HUES48 (cell line): ENCODE measurements around the gene KEL.

Source experiments
- H3K27ac ChIP-seq: one replicate; pipeline ENCODE4 v1.7.0; 2013; ENCODE audit warnings: low read depth, low read length, inconsistent platforms
- H3K27me3 ChIP-seq: 2 replicates; pipeline ENCODE4 v1.6.1; 2013; ENCODE audit warnings: mild to moderate bottlenecking, low read length; ENCODE audit not compliant: control insufficient read depth, insufficient read depth
- H3K36me3 ChIP-seq: 2 replicates; pipeline ENCODE4 v1.6.1; 2013; ENCODE audit warnings: low read length; ENCODE audit not compliant: control insufficient read depth, insufficient read depth
- H3K4me1 ChIP-seq: 2 replicates; pipeline ENCODE4 v1.6.1; 2013; ENCODE audit warnings: mild to moderate bottlenecking, low read length; ENCODE audit not compliant: control insufficient read depth, insufficient read depth
- H3K4me3 ChIP-seq: 2 replicates; pipeline ENCODE4 v1.5.1; 2013; ENCODE audit warnings: mild to moderate bottlenecking, low read depth, low read length
- H3K9ac ChIP-seq: 2 replicates; pipeline ENCODE4 v1.6.1; 2013; ENCODE audit warnings: mild to moderate bottlenecking, low read depth, low read length, moderate library complexity
- H3K9me3 ChIP-seq: 2 replicates; pipeline ENCODE4 v1.6.1; 2013; ENCODE audit warnings: low read length; ENCODE audit not compliant: control insufficient read depth, insufficient read depth

KEL gene

DNA sequence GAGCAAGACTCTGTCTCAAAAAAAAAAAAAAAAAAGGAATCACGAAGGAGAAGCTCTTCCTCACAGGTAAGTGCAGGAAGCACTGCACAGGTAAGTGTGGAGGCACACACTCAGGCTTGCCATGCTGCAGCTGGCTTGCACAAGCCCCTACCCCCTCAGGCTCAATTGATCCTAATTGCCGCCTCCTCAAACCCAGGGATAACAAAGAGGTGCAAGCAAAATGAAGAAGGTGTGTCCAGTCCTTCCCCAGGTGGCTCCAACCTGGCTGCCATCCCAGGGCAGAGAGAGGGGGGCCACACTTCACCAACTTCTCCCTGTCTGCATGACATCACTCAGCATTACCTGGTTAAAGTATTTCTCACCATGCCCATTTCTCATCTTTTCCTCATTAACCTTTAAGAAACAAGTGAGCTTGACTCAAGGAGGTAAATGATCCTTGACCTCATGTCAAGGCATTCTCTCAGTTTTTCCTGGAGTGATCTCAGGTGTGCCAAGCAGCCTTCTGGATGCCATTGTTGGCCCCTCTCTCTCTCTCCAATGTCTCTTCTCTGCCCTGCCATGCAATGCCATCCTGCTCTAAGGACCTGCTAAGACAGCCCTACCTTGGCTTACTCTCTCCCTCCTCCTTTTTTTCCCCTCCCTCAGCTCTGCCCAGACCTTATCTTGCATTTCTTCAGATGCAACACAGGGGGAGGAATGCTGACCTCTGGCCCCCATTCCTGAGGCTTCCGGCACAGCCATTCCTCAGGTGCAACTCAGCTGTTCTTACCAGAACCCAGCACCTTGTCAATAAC, 63.6 kb downstream of the KEL start:
- Histone ChIP-seq H3K36me3 (no peaks in the 10 kb centered on the region), H3K9ac (no peak overlapping the region), H3K27ac (no peak overlapping the region), H3K4me3 (no peak overlapping the region), H3K4me1 (no peaks in the 10 kb centered on the region; the same call in 1 of the 2 replicates), H3K9me3 (0 out of 2 replicates have a peak, but pooled peaks cover 2% of the 10 kb centered on the region), H3K27me3 (no peaks in the 10 kb centered on the region)

DNA sequence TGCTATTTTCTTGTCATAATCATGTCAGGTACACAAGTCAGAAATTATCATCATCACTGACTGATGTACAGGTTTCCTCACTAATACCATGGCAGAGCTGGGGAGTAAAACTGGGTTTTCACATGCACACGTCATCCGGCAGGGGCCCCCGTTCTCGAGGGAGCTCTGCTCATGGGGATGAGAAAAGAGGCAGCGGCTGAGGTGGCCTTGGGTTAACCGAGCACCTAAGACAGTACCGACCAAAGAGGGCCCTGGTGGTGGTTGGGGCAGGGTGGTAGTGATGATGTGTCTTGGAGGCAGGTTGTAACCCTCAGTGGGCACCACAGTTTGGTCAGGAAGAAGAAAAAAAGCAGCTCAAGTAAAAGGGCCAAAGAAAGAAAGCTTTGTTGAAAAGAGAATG, 64.5 kb downstream of the KEL start:
- no peak overlapping the region for H3K9ac ChIP-seq
- no peaks in the 10 kb centered on the region; the same call in 1 of the 2 replicates for H3K4me1 ChIP-seq
- H3K4me3 ChIP-seq = no peak overlapping the region
- H3K9me3 ChIP-seq = no peaks in the 10 kb centered on the region
- H3K27ac ChIP-seq = no peak overlapping the region
- no peaks in the 10 kb centered on the region for H3K36me3 ChIP-seq
- no peaks in the 10 kb centered on the region for H3K27me3 ChIP-seq

DNA sequence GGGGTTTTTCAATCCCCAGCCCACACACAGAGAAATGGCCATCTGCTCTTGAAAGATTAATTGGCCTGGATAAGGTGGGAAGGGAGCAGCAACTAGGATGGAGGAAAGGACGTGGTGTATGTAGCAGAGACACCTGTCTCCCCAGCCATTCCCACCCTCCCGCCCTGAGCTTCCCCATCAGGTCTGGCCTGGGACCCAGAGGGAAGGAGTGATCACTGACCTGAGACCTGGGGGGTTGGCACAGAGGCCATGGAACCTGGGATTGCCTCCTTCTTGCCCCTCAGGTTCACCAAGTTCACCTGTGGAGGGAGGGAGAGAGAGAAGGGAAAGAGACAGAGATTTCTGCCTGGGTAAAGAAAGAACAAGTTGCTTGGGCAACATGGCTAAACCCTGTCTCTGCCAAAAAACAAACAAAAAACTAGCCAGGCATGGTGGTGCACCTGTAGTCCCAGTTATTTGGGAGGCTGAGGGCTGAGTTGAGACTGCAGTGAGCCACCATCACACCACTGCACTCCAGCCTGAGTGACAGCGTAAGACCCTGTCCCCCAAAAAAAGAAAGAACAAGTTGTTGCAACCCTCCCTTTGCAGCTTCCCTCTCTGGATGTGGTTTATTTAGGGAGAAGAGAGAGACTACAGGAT, 65.3 kb downstream of the KEL start:
- Histone ChIP-seq H3K4me3 (no peak overlapping the region), H3K9ac (no peak overlapping the region), H3K27ac (no peak overlapping the region), H3K4me1 (no peaks in the 10 kb centered on the region), H3K9me3 (no peaks in the 10 kb centered on the region), H3K36me3 (no peaks in the 10 kb centered on the region), H3K27me3 (no peaks in the 10 kb centered on the region)

DNA sequence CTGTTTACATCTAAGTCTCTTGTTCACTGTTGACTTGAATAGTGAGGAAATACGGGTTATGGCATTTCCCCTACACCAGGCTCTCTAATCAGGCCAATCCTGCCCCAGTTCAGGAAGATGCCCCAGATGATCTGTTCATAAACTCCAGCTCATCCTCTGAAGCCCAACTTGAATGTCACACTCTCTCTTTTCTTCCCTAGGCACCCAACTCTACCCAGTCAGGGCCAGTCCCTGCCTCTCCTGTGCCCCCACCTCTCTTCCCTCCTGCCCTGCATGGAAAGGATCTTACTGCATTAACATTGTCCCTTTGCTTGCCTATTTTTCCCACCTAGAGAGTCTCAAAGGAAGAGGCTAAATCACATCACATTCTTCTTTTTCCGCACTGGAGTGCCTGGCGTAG, 66.0 kb downstream of the KEL start:
- H3K4me1 ChIP-seq = no peaks in the 10 kb centered on the region
- H3K9ac ChIP-seq = no peak overlapping the region
- H3K27ac ChIP-seq = no peak overlapping the region
- H3K9me3 ChIP-seq = no peaks in the 10 kb centered on the region
- no peaks in the 10 kb centered on the region for H3K36me3 ChIP-seq
- H3K27me3 ChIP-seq = no peaks in the 10 kb centered on the region
- no peak overlapping the region for H3K4me3 ChIP-seq

DNA sequence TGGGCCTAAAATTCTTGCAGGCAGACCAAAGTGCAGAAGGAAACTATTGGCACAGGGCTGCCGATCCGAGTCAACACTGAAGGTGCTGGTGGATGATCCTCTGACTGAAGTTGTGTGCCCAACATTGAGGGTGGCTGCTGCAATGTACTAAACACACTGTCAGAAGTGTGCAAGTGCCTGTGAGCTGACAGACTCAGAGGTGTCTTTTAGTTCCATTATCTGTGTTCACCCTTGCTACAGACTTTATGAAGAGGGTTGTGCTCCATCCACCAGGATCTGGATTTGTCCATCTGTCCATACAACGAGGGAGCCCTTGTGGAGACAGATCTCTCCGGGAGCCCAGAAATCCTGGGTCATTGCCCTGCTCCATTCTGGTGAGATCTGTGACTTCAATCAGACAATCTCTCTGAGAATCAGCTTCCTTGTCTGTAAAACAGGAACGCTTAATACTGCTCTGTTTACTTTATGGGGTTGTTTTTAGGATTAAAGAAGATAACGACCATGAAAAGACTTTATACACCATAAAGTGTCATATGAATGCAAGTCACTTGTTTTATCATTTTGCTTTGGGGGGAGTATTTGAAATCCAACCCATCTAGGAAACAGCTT, 67.1 kb downstream of the KEL start:
- Histone ChIP-seq H3K27ac (no peak overlapping the region), H3K9me3 (no peaks in the 10 kb centered on the region; the same call in 1 of the 2 replicates), H3K4me1 (no peaks in the 10 kb centered on the region), H3K36me3 (no peaks in the 10 kb centered on the region), H3K27me3 (no peaks in the 10 kb centered on the region), H3K4me3 (no peak overlapping the region), H3K9ac (no peak overlapping the region)

DNA sequence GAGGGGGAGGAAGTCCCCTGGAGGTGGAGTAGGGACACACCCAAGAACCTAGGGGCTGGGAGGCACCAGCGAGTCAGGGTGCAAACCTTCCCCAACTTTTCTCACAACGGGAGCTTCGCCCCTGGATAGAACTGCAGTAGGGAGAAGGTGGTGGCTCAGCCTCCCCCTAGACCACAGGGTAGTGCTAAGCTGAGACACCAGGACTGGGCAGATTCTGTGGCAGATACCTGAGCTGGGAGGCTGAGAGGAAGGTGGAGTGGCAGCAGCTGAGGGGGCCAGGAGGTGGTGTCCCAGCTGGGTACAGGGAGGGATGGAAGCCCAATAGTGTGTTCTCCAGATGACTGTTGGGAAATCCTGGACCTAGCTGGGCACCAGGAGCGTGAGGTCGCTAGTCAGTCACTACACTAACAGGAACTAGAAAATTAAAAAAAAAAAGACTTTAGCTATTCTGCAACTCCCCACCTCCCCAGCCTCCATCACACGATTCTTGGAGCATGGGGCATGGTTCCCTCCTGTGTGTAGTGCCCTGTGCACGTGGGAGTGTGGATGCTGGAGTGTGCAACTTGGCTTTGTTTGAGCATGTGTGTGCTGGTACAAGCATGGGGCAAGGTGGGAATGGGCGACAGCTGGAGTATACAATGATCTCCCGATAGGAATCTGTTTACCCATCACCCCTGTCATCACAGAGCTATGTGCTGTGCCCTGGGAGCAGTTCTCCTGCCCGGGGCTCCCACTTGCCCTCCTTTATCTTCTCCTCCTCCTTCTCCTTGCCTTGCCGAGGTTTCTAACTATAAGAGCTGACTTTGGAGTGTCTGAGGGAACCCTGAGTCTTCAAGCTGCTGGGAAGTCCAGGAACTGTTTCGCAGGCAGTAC, 67.8 kb downstream of the KEL start:
- H3K9ac ChIP-seq = no peak overlapping the region
- H3K9me3 ChIP-seq = no peaks in the 10 kb centered on the region; the same call in 1 of the 2 replicates
- no peaks in the 10 kb centered on the region for H3K4me1 ChIP-seq
- H3K36me3 ChIP-seq = no peaks in the 10 kb centered on the region
- H3K27me3 ChIP-seq = no peaks in the 10 kb centered on the region
- no peak overlapping the region for H3K27ac ChIP-seq
- no peak overlapping the region for H3K4me3 ChIP-seq

DNA sequence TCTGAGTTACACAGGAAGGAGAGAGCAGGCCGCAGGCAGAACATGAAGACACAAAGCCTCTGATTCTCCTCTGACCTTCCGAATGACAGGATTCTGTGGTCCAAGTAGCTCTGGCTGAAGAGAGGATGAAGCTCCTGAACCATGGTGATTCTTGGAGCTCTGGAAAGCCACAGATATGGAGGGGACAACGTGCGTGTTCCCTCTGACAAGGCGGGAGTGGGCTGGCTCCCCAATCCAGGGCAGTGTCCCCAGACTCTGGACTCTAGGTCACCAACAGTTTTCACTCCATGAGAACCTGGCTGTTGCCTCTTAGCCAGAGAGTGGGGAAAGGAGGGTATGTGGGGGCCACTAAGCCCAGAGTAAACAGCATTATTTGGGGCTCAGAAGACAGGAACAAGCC, 69.2 kb downstream of the KEL start:
- Histone ChIP-seq H3K27me3 (no peaks in the 10 kb centered on the region), H3K27ac (no peak overlapping the region), H3K9ac (no peak overlapping the region), H3K4me3 (no peak overlapping the region), H3K9me3 (no peaks in the 10 kb centered on the region; the same call in 1 of the 2 replicates), H3K4me1 (no peaks in the 10 kb centered on the region), H3K36me3 (no peaks in the 10 kb centered on the region)

DNA sequence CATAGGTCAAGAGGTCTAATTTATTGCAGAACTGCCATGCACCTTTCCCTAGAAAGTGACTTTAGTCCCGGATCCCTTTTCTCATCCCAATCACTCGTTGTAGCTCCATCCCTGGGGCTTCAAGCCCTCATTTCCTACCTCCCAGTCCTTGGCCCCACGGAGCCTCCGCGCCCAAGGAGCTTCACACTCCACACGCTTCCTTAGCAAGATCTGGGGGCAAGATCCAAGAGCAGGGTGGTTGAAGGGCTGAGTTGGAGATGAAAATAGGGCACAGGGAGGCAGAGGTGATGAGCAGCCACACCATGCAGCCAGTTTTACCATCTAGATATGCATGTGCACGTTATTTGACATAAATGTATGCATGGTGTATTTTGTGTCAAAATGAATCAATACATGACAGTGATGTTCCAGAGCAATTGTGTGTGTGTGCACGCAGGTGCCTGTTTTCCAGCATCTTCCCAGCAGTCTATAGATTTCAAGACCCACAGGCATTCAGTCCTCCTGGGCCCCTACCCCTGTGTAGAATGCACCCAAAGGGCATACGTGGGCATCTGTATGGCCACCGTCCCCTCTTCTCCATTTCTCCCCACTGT, 70.6 kb downstream of the KEL start:
- Histone ChIP-seq H3K9me3 (no peaks in the 10 kb centered on the region; the same call in 1 of the 2 replicates), H3K4me1 (no peaks in the 10 kb centered on the region), H3K27ac (no peak overlapping the region), H3K27me3 (no peaks in the 10 kb centered on the region), H3K4me3 (no peak overlapping the region), H3K9ac (no peak overlapping the region), H3K36me3 (no peaks in the 10 kb centered on the region)
